Kasumi-1 (cell line): ENCODE measurements around the gene ZNF629.
A peak's percentile ranks its signal among the peaks of the same experiment; 100 is the strongest.

Source experiments
- DNase-seq, 2 experiments: peaks; one replicate each; lab custom pipeline; 2025; lab: John Stamatoyannopoulos, UW

The ZNF629 gene

DNA sequence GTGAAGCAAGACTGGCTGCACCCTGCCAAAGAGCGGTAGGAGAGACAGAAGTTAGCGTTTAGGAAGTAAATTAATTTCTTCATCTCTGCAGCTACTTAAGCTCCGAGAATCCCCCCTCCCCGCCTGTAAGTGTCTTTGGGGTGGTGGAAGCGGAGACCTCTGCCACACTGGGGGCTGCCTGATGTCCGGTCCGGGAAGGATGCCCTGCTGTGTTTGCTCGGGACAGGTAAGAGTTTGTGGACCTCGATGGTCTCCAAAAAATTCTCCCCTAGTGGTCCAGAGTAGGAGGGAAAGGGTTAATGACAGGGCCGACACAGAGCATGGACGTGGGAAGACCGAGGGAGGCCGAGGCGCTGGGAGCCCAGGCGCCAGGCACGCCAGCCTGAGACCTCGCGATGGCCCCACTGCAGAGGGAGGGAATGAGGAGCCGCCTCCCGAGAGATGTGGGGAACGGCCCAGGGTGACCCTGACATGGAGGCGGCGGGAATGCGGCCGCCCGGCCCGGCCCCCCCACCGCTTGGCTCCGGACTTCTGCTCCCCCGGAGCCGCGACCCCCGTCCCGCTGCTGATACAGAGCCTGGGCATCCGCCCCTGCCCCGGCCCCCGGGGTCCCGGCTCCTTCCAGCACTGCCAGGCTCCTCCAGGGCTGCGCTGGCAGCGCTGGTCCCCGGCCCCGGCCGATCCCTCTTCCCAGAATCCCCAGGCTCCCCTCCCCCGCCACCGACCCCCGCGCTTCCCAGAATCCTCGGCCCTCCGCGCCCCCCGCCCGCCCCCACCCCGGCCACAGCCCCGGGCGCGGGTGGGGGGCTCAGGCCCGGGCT is 680 bp downstream of the ZNF629 start:
- DNase-seq: no peak

DNA sequence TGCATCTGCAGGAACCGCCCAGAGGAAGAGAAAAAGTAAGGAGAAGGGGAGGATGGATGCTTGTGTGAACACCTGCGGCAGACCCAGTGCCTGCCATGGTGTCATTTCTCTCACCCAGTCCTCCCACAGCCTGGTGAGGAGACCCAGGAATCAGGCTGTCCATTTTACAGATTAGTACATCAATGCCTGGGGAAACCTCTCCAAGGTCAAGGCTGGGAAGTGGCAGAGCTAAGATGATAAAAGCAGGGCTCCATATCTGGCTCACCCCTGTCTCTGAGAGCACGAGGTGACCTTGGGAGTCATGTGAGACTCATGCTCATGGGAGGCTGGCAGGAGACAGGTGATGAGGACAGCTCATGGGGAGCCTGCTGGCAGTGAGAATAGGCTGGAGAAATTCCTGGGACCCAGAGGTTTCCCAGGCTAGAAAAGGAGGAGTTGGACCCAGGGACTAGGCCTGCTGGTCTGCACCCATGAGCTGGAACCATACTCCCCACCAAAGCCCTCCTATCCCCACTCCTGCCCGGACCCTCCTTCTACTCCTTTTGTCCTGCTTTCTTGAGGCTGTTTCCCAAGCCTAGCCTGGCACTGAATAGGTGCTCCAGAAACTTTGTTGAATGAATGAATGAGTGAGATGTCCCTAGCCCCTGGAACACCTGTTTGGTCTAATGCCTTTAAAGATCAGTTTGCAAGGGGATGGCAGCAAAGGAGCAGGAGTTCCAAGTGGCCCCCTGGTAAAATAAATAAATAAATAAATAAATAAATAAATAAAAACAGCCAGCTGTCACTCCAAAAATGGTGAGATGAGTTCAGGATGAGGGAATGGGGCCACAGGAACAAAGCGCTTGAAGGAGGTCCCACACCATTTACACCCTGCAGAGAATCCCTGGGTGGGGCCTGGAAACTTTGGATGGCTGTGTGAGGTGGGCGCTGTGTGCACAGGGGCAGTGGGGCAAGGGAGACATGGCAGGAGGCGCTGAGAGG is 1.6 kb downstream of the ZNF629 start:
- no peak for DNase-seq

DNA sequence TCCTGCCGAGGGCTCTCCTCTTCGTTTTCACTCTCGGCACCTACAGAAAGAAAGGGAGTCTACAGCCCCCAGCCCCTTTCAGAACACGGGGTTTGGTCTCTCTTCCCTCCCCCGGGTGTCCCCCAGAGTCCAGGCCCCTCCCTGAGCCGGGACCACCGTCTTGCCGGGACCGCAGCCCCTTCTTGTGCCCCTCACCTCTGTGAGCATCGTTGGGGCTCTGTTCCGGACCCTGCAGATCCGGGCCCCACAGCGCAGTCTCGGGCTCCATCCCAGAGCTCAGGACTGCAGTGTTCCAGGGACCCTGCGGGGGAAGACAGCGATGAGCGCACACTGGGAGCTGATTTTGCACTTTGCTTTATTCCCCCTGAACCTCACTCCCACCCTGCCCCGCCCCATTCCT is 2.8 kb downstream of the ZNF629 start:
- no peak for DNase-seq

DNA sequence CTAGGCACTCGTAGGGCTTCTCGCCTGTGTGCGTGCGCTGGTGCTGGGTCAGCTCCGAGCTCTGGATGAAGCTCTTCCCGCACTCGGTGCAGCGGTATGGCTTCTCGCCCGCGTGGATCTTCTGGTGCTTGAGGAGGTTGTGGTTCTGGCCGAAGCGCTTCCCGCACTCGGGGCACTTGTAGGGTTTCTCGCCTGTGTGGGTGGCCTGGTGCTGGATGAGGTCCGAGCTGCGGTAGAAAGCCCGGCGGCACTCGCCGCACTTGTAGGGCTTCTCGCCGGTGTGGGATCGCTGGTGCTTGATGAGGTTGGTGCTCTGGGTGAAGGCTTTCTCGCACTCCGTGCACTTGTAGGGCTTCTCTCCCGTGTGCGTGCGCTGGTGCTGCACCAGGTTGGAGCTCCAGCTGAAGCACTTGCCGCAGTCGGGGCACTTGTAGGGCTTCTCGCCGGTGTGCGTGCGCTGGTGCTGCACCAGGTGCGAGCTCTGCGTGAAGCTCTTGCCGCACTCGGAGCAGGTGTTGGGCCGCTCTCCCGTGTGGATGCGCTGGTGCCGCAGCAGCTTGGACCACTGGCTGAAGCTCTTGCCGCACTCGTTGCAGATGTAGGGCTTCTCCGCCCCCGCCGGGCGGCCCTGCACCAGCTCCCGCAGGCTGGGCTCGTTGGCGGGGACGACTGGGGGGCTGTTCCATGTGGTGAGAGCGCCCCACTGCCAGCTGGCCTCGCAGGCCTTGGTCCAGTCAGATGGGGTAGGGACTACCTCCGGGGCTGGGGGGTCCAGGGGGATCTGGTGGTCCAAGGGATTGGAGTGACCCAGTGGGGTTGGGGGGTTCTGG is 3.5 kb downstream of the ZNF629 start:
- DNase-seq: no peak

DNA sequence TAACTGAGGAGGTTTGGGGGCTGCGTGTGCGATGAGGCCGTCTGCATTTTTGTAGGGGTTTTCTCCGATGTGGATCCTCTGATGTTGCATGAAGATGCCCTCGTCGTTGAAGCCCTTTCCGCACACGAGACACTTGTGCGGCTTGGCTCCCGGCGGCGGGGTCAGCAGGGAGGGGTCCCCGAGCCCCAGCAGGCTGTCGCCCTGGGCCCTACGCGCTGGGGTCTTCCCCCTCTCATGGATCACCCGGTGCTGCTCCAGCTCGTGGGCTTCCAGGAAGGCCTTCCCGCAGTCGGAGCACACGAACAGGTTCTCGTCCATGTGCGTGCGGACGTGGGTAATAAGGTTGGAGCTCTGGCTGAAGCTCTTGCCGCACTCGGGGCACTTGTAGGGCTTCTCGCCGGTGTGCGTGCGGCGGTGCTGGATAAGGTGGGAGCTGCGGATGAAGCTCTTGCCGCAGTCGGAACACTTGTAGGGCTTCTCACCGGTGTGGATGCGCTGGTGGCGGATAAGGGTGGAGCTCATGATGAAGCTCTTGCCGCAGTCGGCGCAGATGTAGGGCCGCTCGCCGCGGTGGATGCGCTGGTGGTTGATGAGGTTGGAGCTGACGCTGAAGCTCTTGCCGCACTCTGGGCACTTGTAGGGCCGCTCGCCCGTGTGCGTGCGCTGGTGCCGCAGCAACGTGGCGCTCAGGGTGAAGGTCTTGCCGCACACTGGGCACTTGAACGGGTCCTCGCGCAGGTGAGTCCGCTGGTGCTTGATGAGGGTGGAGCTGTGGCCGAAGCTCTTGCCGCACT is 4.3 kb downstream of the ZNF629 start:
- no peak for DNase-seq

DNA sequence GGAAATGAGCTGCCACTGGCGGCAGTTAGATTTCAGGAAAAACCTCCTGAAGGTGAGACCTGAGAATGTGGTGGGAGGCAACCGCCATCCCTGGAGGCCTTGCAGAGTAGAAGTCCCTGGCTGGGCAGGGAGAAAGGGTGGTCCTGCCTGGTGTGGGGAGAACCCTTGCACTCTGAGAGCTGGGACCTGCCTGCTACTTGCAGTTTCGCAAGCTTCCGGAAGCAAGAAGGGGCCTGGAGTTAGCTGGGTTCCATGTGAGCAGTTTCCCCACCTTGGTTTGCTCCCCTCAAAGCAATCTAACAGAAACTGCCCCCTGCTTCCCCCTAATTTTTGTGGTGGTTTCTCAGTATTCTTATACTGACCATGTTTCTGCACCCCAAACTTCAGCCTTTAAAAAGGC is 6.5 kb downstream of the ZNF629 start:
- peak; percentile 46 to 49 for DNase-seq

DNA sequence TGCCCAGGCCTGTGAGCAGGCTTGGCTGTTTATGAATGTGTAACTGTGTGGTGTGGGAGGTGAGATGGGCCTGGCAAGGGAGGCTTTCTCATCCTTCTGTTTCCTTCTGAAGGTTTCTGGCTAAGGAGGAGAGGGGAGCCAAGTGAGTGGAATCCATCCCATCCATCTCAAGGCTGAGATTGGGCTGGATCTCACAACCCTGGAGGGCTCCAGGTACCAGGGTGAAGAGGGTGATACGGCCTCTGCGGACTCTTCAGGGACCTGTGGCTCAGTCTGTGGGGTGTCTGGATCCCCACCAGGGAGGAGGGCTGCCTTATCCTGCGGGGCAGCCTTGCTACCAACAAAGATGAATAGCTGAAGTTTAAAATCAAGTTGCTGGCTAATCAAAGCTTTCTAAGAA is 7.0 kb downstream of the ZNF629 start:
- DNase-seq: no peak

DNA sequence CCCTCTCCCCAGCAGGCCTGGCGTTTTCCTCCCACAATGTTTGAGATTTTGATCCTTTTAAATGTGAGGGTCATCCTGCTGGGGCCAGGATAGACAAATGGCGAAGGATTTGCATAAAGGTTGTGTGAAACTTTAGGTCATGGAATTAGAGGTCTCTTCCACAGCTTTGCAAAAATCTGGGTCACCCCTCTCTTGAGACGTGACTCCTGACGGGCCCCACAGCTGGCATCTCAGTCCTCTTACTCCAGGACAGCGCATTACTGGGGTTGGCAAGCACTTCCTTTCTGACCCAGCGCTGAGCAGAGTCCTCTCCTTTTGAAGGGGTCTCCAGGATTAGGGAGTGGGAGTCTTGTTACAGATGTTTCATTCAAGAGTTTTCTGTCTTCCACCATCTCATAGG is 7.4 kb downstream of the ZNF629 start:
- no peak for DNase-seq

DNA sequence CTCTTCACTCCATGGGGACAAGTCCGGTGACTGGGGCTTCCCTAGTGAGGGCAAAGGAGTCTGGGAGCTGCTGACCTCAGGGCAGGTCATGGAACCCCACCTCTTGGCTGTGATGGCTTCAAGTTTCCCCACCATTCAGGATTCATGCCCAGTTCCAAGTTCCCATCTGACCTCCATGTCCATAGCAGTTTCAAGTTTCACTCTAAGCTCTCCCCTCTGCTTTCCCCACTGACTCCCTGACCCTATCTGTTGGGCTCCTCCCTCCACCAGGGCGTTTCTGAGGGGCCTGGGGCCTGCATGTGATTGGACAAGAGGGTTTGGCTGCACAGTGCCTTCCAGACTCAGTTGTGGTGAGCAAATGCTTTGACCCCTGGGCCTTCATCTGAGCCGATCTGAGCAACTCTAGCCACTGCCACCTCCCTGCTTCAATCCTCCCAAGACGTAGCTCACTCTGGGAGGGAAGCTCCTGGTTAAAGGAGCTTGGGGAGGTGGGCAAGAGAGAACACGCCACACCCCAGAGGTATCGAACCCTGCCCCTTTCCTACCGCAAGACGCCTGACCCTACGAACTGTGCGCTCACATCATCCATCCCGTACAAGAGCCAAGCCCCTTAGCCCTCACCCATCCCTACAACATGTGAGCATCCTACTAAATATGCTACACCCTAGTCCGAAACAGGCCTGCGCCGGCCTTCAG is 8.3 kb downstream of the ZNF629 start:
- DNase-seq: no peak

DNA sequence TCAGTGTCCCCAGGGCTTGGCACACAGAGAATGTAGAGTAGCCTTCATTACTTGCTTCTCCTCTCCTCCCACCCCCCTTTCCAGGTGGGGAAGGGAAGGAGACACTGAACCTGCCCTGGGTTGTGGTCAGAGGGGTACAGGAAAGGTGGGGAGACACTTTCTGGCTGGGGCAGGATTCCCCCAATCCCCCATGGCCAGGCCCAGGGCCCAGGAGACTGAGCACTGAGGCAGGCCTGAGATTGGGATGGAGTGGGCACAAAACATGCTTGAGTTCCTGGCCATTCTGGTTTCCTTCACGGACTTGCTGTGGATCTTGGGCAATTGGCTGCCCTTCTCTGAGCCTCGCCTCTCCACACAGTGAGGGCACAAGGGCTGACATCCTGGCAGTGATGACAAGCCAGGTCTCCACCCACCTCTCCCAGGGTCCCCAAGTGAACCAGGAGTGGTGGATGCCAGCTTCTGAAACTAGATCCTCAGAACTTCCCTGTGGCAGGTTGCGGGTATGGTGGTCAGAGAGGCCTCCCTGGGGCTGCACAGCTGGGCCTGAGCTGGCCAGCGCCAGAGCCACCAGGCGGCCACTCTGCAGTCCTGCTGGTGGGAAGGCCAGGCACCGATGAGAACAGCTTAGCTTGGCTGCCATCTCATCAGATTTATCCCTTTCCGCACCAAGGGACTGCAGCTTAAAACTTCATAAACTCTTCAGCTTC is 9.3 kb downstream of the ZNF629 start:
- no peak for DNase-seq

DNA sequence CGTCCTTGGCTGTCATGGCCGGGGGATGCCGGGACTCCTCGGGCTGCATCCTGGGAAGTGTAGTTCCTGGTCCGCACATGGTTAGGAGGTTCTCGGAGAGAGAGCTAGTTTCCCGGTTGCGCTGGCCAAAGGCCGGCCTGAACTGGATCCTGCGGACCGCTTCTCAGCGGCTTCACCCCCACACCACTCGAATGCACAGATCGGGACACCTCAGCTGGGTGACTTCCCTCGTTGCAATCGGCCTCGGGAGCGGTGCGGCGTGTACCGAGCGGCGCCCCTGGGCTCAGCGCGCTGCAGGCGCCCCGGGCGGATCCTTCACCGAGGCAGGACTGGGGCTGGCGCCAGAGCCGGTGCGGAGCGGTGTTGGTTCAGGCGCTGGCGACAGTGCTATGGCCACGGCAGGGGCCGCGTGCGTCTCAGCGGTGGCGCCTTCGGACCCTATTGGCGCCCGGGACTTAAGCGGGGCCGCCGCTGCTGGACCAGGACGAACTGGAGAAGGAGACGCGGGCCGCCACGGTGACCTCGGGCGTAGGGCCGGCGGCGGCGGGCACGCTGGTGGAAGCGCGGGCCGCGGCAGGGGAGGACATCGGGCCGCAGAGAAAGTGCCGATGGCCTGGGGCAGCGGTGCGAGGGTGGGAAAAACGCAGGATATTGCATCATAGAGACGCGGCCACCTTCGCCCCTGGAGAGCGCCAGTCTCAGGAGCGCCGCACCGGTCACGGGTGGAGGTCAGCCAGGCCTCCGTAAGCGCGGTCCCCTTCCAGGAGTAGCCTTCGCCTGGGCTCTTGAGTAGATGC is 11.4 kb downstream of the ZNF629 start:
- peak; percentile 56 to 57 for DNase-seq

DNA sequence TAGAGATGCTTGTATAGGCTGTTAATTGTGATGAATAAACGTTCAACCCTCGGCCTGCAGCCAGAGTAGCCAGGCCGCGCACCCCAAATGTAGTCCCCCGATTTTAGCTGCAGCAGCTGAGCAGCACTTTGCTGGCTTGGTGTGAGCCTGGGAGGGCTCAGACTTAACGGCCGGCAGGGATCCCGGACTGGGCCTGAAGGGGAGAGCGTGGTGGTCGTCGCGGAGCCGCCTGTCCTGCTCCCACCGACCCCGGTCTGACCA is 11.9 kb downstream of the ZNF629 start:
- no peak for DNase-seq

DNA sequence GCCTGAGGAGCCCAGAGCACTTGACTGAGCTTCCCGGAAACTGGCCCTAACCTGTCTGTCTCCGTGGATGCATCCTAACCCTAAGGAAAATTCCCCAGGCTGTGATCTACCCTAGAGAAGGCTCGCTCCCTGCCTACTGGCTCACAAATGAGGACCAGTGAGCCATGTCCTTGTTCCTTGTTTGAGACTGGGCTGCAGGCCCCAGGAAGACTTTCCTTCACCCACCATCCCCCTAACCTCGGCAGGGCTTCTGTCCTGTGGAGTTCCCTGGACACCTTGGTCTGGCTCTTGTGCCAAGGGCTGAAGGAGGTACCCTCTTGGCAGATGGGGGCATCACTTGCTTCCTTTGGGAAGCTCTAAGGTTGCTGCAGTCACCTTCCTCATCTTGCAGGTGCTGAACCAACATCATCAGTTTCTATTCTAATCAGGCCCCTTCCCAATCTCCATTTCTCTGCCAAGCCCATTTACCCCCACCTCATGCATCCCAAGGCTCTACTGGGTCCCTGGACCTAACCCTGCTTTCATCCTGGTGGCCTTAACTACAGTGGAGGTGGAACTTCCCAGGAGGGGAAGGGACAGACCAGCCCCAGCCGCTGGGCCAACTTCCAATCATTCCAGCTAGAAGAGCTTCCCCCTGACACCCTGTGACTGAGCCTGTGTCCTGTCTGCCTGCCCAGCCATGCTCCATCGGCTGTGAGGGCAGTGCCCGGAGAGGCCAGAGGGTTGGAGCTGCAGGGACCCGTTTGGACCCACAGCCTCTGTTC is 12.5 kb downstream of the ZNF629 start:
- no peak for DNase-seq

DNA sequence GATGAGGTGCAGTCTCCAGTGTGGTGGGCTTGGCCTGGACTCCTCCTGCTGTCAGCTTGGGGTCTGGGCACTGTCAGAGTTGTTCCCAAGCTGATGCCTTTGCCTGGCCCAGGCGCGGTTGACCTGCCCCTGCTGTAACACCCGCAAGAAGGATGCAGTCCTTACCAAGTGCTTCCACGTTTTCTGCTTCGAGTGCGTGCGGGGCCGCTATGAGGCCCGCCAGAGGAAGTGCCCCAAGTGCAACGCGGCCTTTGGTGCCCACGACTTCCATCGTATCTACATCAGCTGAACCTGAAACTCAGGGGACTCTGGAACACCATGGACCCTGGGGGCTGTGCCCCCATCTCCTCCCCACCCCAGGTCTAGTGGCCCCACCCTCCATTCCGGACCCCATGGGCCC is 13.2 kb downstream of the ZNF629 start:
- DNase-seq: no peak

DNA sequence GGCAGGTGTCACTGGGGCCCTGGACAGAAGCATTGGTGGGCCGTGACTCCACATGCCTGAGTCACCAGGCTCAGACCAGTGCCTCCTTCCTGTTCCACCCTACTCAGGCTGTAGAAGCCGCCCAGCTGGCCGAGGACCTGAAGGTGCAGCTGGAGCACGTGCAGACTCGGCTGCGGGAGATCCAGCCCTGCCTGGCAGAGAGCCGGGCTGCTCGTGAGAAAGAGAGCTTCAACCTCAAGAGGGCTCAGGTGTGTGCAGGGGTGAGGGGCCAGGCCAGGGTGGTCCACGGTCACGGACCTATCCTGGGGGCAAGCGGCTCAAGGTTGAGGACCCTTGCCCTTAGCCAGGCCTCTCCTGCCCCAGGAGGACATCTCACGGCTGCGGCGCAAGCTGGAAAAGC is 15.3 kb downstream of the ZNF629 start:
- DNase-seq: no peak

DNA sequence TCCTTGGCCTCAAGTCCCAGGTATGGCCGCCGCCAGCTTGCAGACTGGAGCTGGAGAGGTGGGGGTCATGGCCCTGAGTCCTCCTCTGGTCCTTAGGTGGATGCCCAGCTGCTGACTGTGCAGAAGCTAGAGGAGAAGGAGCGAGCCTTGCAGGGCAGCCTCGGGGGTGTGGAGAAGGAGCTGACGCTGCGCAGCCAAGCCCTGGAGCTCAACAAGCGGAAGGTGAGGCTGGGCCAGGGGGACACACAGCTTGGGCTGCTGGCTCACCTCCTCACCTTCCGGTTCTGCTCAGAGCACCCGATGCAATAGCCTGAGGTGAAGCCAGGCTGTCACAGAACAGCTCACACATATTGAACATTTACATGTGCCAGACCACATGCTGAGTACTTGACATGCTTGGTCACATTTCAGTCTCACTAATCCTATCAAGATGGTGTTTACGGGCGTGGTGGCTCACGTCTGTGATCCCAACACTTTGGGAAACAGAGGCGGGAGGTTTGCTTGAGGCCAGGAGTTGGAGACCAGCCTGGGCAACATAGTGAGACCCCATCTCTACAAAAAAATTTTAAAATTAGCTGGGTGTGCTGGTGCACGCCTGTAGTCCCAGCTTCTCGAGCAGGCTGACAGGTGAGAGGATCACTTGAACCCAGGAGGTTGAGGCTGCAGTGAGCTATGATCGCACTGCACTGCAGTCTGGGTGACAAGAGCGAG is 17.5 kb downstream of the ZNF629 start:
- DNase-seq: no peak

DNA sequence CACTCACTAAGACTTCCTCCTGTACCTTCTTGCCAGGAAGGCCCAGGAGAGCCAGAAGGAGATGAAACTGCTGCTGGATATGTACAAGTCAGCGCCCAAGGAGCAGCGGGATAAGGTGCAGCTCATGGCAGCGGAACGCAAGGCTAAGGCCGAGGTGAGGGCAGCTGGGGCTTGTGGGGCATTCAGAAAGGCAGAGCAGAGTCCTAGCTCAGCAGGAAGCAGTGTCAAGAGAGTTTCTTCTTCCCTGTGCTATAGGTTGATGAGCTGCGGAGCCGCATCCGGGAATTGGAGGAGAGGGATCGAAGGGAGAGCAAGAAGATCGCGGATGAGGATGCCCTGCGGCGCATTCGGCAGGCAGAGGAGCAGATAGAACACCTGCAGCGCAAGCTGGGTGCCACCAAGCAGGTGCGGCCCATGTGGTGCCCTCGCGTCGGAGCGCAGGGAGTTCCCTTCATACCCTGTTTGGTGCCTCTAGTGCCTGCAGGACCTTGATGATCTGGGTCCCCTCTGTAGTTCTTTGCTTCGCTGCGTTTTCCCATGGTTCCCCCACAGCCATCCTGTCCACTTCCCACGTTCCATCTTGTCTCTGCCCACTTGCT is 18.3 kb downstream of the ZNF629 start:
- no peak for DNase-seq
